GM18507 (cell line): Measurements from ENCODE around the gene GBF1.

Experiments
- DNase-seq: peaks from one replicate; pipeline ENCODE4 v3.0.0; 2011; ENCODE audit warnings: low read depth; ENCODE audit not compliant: insufficient read length; ENCODE audit errors: extremely low spot score
- FAIRE-seq: peaks from 2 replicates; lab custom pipeline; 2011; peaks lifted over from hg19 to GRCh38; lab: Jason Lieb, UNC

Gene GBF1

GRCh38 chr10:102262744-102263370 lies 17.5 kb downstream of the GBF1 start:
- DNase-seq, result no peak
- FAIRE-seq, result no peak

GRCh38 chr10:102264371-102264770 lies 19.0 kb downstream of the GBF1 start:
- DNase-seq (no peak), FAIRE-seq (no peak)

GRCh38 chr10:102266670-102267069 lies 21.3 kb downstream of the GBF1 start:
- FAIRE-seq (no peak), DNase-seq (no peak)

GRCh38 chr10:102267748-102268147 lies 22.4 kb downstream of the GBF1 start:
- no peak for DNase-seq
- FAIRE-seq, result no peak

GRCh38 chr10:102268375-102268888 lies 23.1 kb downstream of the GBF1 start:
- DNase-seq (no peak), FAIRE-seq (no peak)

GRCh38 chr10:102269017-102269416 lies 23.7 kb downstream of the GBF1 start:
- no peak for DNase-seq
- no peak for FAIRE-seq

GRCh38 chr10:102274062-102274461 lies 28.7 kb downstream of the GBF1 start:
- FAIRE-seq (no peak), DNase-seq (no peak)

GRCh38 chr10:102275343-102275742 lies 30.0 kb downstream of the GBF1 start:
- DNase-seq, result no peak
- no peak for FAIRE-seq

- no peak for FAIRE-seq
- DNase-seq, result no peak
Observed at GRCh38 chr10:102279104-102279503, 33.8 kb downstream of the GBF1 start.

GRCh38 chr10:102280397-102281101 lies 35.2 kb downstream of the GBF1 start:
- no peak for DNase-seq
- FAIRE-seq, result no peak

- no peak for FAIRE-seq
- DNase-seq, result no peak
Observed at GRCh38 chr10:102281102-102281487, 35.8 kb downstream of the GBF1 start.

GRCh38 chr10:102283488-102283887 lies 38.2 kb downstream of the GBF1 start:
- FAIRE-seq, result peak; percentile 47
- DNase-seq, result no peak

- FAIRE-seq (no peak), DNase-seq (no peak)
Observed at GRCh38 chr10:102283890-102284289, 38.6 kb downstream of the GBF1 start.

GRCh38 chr10:102284531-102284930 lies 39.2 kb downstream of the GBF1 start:
- DNase-seq (no peak), FAIRE-seq (no peak)

- DNase-seq (no peak), FAIRE-seq (no peak)
Observed at GRCh38 chr10:102285133-102285532, 39.8 kb downstream of the GBF1 start.

GRCh38 chr10:102286216-102286615 lies 40.9 kb downstream of the GBF1 start:
- DNase-seq (no peak), FAIRE-seq (no peak)

- FAIRE-seq (peak; percentile 64), DNase-seq (no peak)
Observed at GRCh38 chr10:102287538-102287937, 42.2 kb downstream of the GBF1 start.

- no peak for FAIRE-seq
- DNase-seq, result no peak
Observed at GRCh38 chr10:102287991-102288390, 42.7 kb downstream of the GBF1 start.

GRCh38 chr10:102289356-102289755 lies 44.0 kb downstream of the GBF1 start:
- DNase-seq, result no peak
- no peak for FAIRE-seq

GRCh38 chr10:102289840-102290239 lies 44.5 kb downstream of the GBF1 start:
- no peak for FAIRE-seq
- no peak for DNase-seq

- DNase-seq, result no peak
- no peak for FAIRE-seq
Observed at GRCh38 chr10:102291221-102291905, 46.0 kb downstream of the GBF1 start.
